Panc1 (cell line): ENCODE data around the gene DHCR7. TPM values are rescaled to one million over a fixed set of nuclear protein-coding genes. Genes with fewer than 3 reads are reported as not detected.

Experiments
- ATAC-seq: fragments of 200-7000 bp; cut with Tn5 transposase; 2 replicates; pipeline ENCODE4 v1.9.1; 2020; ENCODE audit warnings: mild to moderate bottlenecking, moderate library complexity
- BruUV-seq: library from RNA; stranded (reverse); fragments of 400-500 nt; replicated peaks from 2 replicates; lab custom pipeline; 2021; lab: Mats Ljungman, UMichigan
- CTCF ChIA-PET: fragments of 300-600 bp; sonication (Branson Sonifier 250); formaldehyde crosslinking; loops from one replicate; lab custom pipeline; 2022; ENCODE audit warnings: antibody characterized with exemption; lab: Charles Lee
- POLR2A ChIA-PET: fragments of 300-600 bp; sonication (Branson Sonifier 250); formaldehyde crosslinking; loops from one replicate; lab custom pipeline; 2022; ENCODE audit warnings: antibody characterized with exemption; lab: Charles Lee
- DNase-seq: peaks from one replicate; pipeline ENCODE4 v3.0.0-alpha.2; 2010; ENCODE audit warnings: low read depth, low spot score
- H3K27ac ChIP-seq: 2 replicates; pipeline ENCODE4 v1.5.1; 2011; ENCODE audit warnings: mild to moderate bottlenecking, low read length, inconsistent platforms
- H3K27me3 ChIP-seq: fragments of 200-500 bp; sonication (Bioruptor generic); 2 replicates; pipeline ENCODE4 v1.6.0; 2014; ENCODE audit warnings: low read length, inconsistent platforms; ENCODE audit not compliant: control insufficient read depth, insufficient read depth
- H3K36me3 ChIP-seq: fragments of 200-500 bp; sonication (Bioruptor generic); 2 replicates; pipeline ENCODE4 v1.5.1; 2014; ENCODE audit warnings: inconsistent platforms, mild to moderate bottlenecking, low read length, moderate library complexity; ENCODE audit not compliant: control insufficient read depth, insufficient read depth
- H3K4me1 ChIP-seq: 2 replicates; pipeline ENCODE4 v1.5.1; 2011; ENCODE audit warnings: inconsistent platforms, mild to moderate bottlenecking, low read length, moderate library complexity; ENCODE audit not compliant: control insufficient read depth, insufficient read depth
- H3K4me3 ChIP-seq, 2 experiments: 2 replicates each; pipeline ENCODE4 v1.5.1; 2011 to 2012; ENCODE audit warnings: low read depth in 2 of 2, low read length in 2 of 2, mild to moderate bottlenecking in 2 of 2, inconsistent platforms in 1 of 2, moderate library complexity in 1 of 2
- H3K9me3 ChIP-seq: fragments of 200-500 bp; sonication (Bioruptor generic); 2 replicates; pipeline ENCODE4 v1.5.1; 2014; ENCODE audit warnings: low read depth, mild to moderate bottlenecking, inconsistent platforms, low read length, moderate library complexity; ENCODE audit not compliant: control insufficient read depth, insufficient read depth
- CTCF ChIP-seq: fragments of 450-650 bp; IDR thresholded peaks from 2 replicates; pipeline ENCODE4 v1.5.1; 2017; ENCODE audit warnings: mild to moderate bottlenecking
- POLR2AphosphoS5 ChIP-seq: IDR thresholded peaks from 2 replicates; pipeline ENCODE4 v1.6.1; 2012; ENCODE audit warnings: mild to moderate bottlenecking, low read depth, low read length, moderate library complexity
- REST ChIP-seq, 2 experiments: IDR thresholded peaks; 2 replicates each; pipeline ENCODE4 v1.6.1; 2011 to 2012; ENCODE audit warnings: low read depth in 2 of 2, control low read depth in 1 of 2, low read length in 1 of 2, mild to moderate bottlenecking in 1 of 2, moderate library complexity in 1 of 2; ENCODE audit not compliant: insufficient read depth in 1 of 2
- SIN3A ChIP-seq: IDR thresholded peaks from 2 replicates; pipeline ENCODE4 v1.6.1; 2012; ENCODE audit warnings: low read depth, mild to moderate bottlenecking, low read length, moderate library complexity, borderline replicate concordance; ENCODE audit not compliant: insufficient read depth
- TCF7L2 ChIP-seq: IDR thresholded peaks from 2 replicates; pipeline ENCODE4 v1.6.1; 2011; ENCODE audit warnings: mild to moderate bottlenecking, low read depth, low read length, inconsistent platforms
- in situ Hi-C: cut with HindIII; loops from 2 replicates; pipeline ENCODE4 v1.10.0; 2016; ENCODE audit warnings: low sequenced_read_pairs, low pct_unique_long_range_greater_than_20kb
- intact Hi-C: fragments of 100-400 bp; cut with micrococcal nuclease; formaldehyde crosslinking; loops from one replicate; pipeline ENCODE4 v1.10.0; 2022; ENCODE audit not compliant: unreplicated experiment
- total RNA-seq: library from RNA; stranded (reverse); gene quantifications from one replicate; pipeline ENCODE4 v1.2.1, GENCODE V29; 2021; ENCODE audit not compliant: unreplicated experiment

The DHCR7 gene
- total RNA-seq, 1 experiment from 2014 or later: 356 TPM

- H3K27ac ChIP-seq: no peak overlapping the region
- intact Hi-C loops (no loop called here), in situ Hi-C loops (no loop called here)
- POLR2A ChIA-PET: no interaction called here
- no peak for TF ChIP-seq REST (IDR thresholded peaks at IDR 0.05; ENCODE audit: insufficient read depth in 1 of 2, low read depth in 2 of 2, low read length in 1 of 2)
- no peak for TF ChIP-seq TCF7L2
- TF ChIP-seq CTCF: no peak
- peaks cover 4% of the 10 kb centered on the region; the same call in 1 of the 2 replicates for H3K36me3 ChIP-seq
- H3K4me3 ChIP-seq: no peak overlapping the region
- DNase-seq (no peak), ATAC-seq (no peak)
- no peaks in the 10 kb centered on the region for H3K9me3 ChIP-seq
- CTCF ChIA-PET: interaction anchor here (0.7 kb wide), 1 partner anchor 12 kb away, joined by 3 read pairs; no protein-coding TSS in a partner anchor
- BruUV-seq: no TSS peak
- H3K4me1 ChIP-seq: no peaks in the 10 kb centered on the region
- no peaks in the 10 kb centered on the region for H3K27me3 ChIP-seq
Measured at GRCh38 chr11:71495286-71496230, 47.4 kb upstream of the DHCR7 start.

- TF ChIP-seq POLR2AphosphoS5 (no peak), TCF7L2 (no peak), REST (IDR thresholded peaks at IDR 0.05; ENCODE audit: insufficient read depth in 1 of 2, low read depth in 2 of 2, low read length in 1 of 2) (no peak), CTCF (no peak), SIN3A (no peak)
- CTCF ChIA-PET: no interaction called here
- BruUV-seq: no TSS peak
- H3K9me3 ChIP-seq: no peaks in the 10 kb centered on the region
- in situ Hi-C loops: no loop called here
- no peaks in the 10 kb centered on the region for H3K36me3 ChIP-seq
- peaks cover 10% of the 10 kb centered on the region; the same call in 1 of the 2 replicates for H3K4me1 ChIP-seq
- no peaks in the 10 kb centered on the region for H3K27me3 ChIP-seq
- POLR2A ChIA-PET: no interaction called here
- no peak overlapping the region for H3K27ac ChIP-seq
- intact Hi-C loops: no loop called here
- no peak for DNase-seq
- ATAC-seq: no peak
- H3K4me3 ChIP-seq: no peak overlapping the region
Measured at GRCh38 chr11:71491940-71492339, 43.7 kb upstream of the DHCR7 start.
